ENCODE data around the gene NAPSA. TPM values are rescaled to one million over a fixed set of nuclear protein-coding genes. Genes with fewer than 3 reads are reported as not detected.
"Not testable (repeated sequence)": the region's sequence is repeated elsewhere in the genome, so short reads cannot be mapped to it uniquely, and the experiment has no call there.

The NAPSA gene
- total RNA-seq, 1 experiment from 2014 or later, result 0.59 TPM

GRCh38 chr19:50393589-50393988 lies 28.1 kb upstream of the NAPSA start:
- Histone ChIP-seq H3K4me3 (ENCODE audit: insufficient read depth, low read depth, low read length) (no peak overlapping the region), H3K27me3 (ENCODE audit: control insufficient read depth, insufficient read depth, low read length) (no peaks in the 10 kb centered on the region), H3K36me3 (replicated peaks; ENCODE audit: control insufficient read depth, insufficient read depth, low read length) (peaks cover 2% of the 10 kb centered on the region; the same call in 1 of the 2 replicates)
- DNase-seq, result no peak

GRCh38 chr19:50392759-50393158 lies 27.3 kb upstream of the NAPSA start:
- DNase-seq, result peak; percentile 8
- no peaks in the 10 kb centered on the region for H3K27me3 ChIP-seq (ENCODE audit: control insufficient read depth, insufficient read depth, low read length)
- H3K36me3 ChIP-seq (replicated peaks; ENCODE audit: control insufficient read depth, insufficient read depth, low read length), result peaks cover 3% of the 10 kb centered on the region
- no peak overlapping the region for H3K4me3 ChIP-seq (ENCODE audit: insufficient read depth, low read depth, low read length)

DNA sequence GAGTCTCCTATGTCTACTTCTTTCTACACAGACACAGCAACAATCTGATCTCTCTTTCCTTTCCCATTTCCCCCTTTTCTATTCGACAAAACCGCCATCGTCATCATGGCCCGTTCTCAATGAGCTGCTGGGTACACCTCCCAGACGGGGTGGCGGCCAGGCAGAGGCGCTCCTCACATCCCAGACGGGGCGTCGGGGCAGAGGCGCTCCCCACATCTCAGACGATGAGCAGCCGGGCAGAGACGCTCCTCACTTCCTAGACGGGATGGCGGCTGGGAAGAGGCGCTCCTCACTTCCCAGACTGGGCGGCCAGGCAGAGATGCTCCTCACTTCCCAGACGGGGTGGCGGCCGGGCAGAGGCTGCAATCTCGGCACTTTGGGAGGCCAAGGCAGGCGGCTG lies 25.5 kb upstream of the NAPSA start:
- not testable (repeated sequence) for DNase-seq; H3K4me3 ChIP-seq (ENCODE audit: insufficient read depth, low read depth, low read length); H3K27me3 ChIP-seq (ENCODE audit: control insufficient read depth, insufficient read depth, low read length)
- peaks cover 12% of the 10 kb centered on the region for H3K36me3 ChIP-seq (replicated peaks; ENCODE audit: control insufficient read depth, insufficient read depth, low read length)

DNA sequence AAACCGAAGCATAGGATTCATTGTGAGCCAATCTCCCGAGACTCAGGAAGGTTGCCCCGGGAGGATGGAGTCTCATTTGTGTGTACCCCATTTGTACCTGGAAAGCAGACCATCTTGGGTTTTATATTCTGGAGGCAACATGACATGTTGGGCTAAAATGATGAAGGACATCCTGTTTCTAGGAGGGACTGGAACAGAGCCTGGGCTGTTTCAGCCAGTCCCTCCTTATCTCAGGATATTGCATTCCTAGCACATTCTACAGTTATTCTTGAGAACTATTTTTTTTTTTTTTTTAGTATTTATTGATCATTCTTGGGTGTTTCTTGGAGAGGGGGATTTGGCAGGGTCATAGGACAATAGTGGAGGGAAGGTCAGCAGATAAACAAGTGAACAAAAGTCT lies 24.9 kb upstream of the NAPSA start:
- H3K27me3 ChIP-seq (ENCODE audit: control insufficient read depth, insufficient read depth, low read length); H3K4me3 ChIP-seq (ENCODE audit: insufficient read depth, low read depth, low read length); DNase-seq: not testable (repeated sequence)
- H3K36me3 ChIP-seq (replicated peaks; ENCODE audit: control insufficient read depth, insufficient read depth, low read length), result peaks cover 12% of the 10 kb centered on the region

GRCh38 chr19:50387868-50388245 lies 22.4 kb upstream of the NAPSA start:
- no peak overlapping the region for H3K4me3 ChIP-seq (ENCODE audit: insufficient read depth, low read depth, low read length)
- DNase-seq, result no peak
- peaks cover 12% of the 10 kb centered on the region for H3K36me3 ChIP-seq (replicated peaks; ENCODE audit: control insufficient read depth, insufficient read depth, low read length)
- H3K27me3 ChIP-seq (ENCODE audit: control insufficient read depth, insufficient read depth, low read length), result no peaks in the 10 kb centered on the region

GRCh38 chr19:50387176-50387867 lies 21.9 kb upstream of the NAPSA start:
- Histone ChIP-seq H3K4me3 (ENCODE audit: insufficient read depth, low read depth, low read length) (no peak overlapping the region), H3K36me3 (replicated peaks; ENCODE audit: control insufficient read depth, insufficient read depth, low read length) (peaks cover 11% of the 10 kb centered on the region)
- DNase-seq, result peak; percentile 19

GRCh38 chr19:50384685-50385535 lies 19.5 kb upstream of the NAPSA start:
- peak; percentile 49 for DNase-seq
- Histone ChIP-seq H3K27me3 (ENCODE audit: control insufficient read depth, insufficient read depth, low read length) (no peaks in the 10 kb centered on the region), H3K36me3 (replicated peaks; ENCODE audit: control insufficient read depth, insufficient read depth, low read length) (peaks cover 19% of the 10 kb centered on the region), H3K4me3 (ENCODE audit: insufficient read depth, low read depth, low read length) (peak overlapping the region; percentile 58)

More at GRCh38 chr19:50387176-50387867, 21.9 kb upstream of the NAPSA start:
- no peaks in the 10 kb centered on the region for H3K27me3 ChIP-seq (ENCODE audit: control insufficient read depth, insufficient read depth, low read length)

- H3K36me3 ChIP-seq (replicated peaks; ENCODE audit: control insufficient read depth, insufficient read depth, low read length), result peaks cover 26% of the 10 kb centered on the region
- H3K27me3 ChIP-seq (ENCODE audit: control insufficient read depth, insufficient read depth, low read length), result no peaks in the 10 kb centered on the region
- DNase-seq, result peak; percentile 100
- H3K4me3 ChIP-seq (ENCODE audit: insufficient read depth, low read depth, low read length), result peak within 1 kb of the TSS; percentile 58
Observed at GRCh38 chr19:50383852-50384684, 18.6 kb upstream of the NAPSA start, which contains the start of gene POLD1. TSS of gene POLD1 (plus strand) at chr19:50384347. CDS start at chr19:50398852, 14,505 bp downstream.

GRCh38 chr19:50383001-50383851 lies 17.8 kb upstream of the NAPSA start:
- peak; percentile 73 for DNase-seq
- H3K36me3 ChIP-seq (replicated peaks; ENCODE audit: control insufficient read depth, insufficient read depth, low read length), result peaks cover 33% of the 10 kb centered on the region
- peak overlapping the region; percentile 58 for H3K4me3 ChIP-seq (ENCODE audit: insufficient read depth, low read depth, low read length)
- no peaks in the 10 kb centered on the region for H3K27me3 ChIP-seq (ENCODE audit: control insufficient read depth, insufficient read depth, low read length)

DNA sequence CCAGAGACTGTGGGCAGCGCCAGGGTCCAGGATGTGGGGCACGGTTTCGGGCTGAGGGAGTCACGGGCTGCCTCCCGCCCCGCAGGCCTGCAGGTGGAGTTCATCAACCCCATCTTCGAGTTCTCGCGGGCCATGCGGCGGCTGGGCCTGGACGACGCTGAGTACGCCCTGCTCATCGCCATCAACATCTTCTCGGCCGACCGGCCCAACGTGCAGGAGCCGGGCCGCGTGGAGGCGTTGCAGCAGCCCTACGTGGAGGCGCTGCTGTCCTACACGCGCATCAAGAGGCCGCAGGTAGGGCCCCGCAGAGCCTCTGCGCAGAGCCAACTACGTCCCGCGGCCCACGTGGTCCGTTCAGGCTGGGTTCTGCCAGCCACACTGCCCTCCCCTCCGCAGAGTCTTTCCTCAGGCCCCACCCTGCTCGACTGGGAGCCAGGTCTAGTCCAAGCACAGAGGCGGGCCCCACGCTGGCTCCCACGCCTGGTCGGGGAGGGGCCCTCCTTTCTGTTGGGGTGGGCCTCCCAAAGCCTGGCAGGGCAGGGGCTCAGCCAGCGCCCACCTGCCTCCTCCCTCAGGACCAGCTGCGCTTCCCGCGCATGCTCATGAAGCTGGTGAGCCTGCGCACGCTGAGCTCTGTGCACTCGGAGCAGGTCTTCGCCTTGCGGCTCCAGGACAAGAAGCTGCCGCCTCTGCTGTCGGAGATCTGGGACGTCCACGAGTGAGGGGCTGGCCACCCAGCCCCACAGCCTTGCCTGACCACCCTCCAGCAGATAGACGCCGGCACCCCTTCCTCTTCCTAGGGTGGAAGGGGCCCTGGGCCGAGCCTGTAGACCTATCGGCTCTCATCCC lies 16.7 kb upstream of the NAPSA start:
- H3K36me3 ChIP-seq (replicated peaks; ENCODE audit: control insufficient read depth, insufficient read depth, low read length), result peaks cover 28% of the 10 kb centered on the region

GRCh38 chr19:50380751-50381151 lies 15.3 kb upstream of the NAPSA start:
- DNase-seq, result no peak

More for the DNA sequence above, 16.7 kb upstream of the NAPSA start:
- DNase-seq, result no peak
- Histone ChIP-seq H3K4me3 (ENCODE audit: insufficient read depth, low read depth, low read length) (no peak overlapping the region), H3K27me3 (ENCODE audit: control insufficient read depth, insufficient read depth, low read length) (no peaks in the 10 kb centered on the region)

GRCh38 chr19:50380137-50380536 lies 14.7 kb upstream of the NAPSA start:
- H3K36me3 ChIP-seq (replicated peaks; ENCODE audit: control insufficient read depth, insufficient read depth, low read length), result peaks cover 24% of the 10 kb centered on the region
- H3K27me3 ChIP-seq (ENCODE audit: control insufficient read depth, insufficient read depth, low read length), result no peaks in the 10 kb centered on the region
- no peak for DNase-seq
- no peak overlapping the region for H3K4me3 ChIP-seq (ENCODE audit: insufficient read depth, low read depth, low read length)

More at GRCh38 chr19:50380751-50381151, 15.3 kb upstream of the NAPSA start:
- no peak overlapping the region for H3K4me3 ChIP-seq (ENCODE audit: insufficient read depth, low read depth, low read length)
- no peaks in the 10 kb centered on the region for H3K27me3 ChIP-seq (ENCODE audit: control insufficient read depth, insufficient read depth, low read length)
- H3K36me3 ChIP-seq (replicated peaks; ENCODE audit: control insufficient read depth, insufficient read depth, low read length), result peaks cover 24% of the 10 kb centered on the region

GRCh38 chr19:50379602-50380001 lies 14.2 kb upstream of the NAPSA start:
- no peak for DNase-seq
- no peaks in the 10 kb centered on the region for H3K27me3 ChIP-seq (ENCODE audit: control insufficient read depth, insufficient read depth, low read length)
- no peak overlapping the region for H3K4me3 ChIP-seq (ENCODE audit: insufficient read depth, low read depth, low read length)
- peaks cover 24% of the 10 kb centered on the region for H3K36me3 ChIP-seq (replicated peaks; ENCODE audit: control insufficient read depth, insufficient read depth, low read length)

All from H7 (cell line).